GM12878 (cell line): ENCODE measurements around the gene HNRNPA2B1. TPM values are rescaled to one million over a fixed set of nuclear protein-coding genes. Genes with fewer than 3 reads are reported as not detected.

ENCODE experiments used
- CREM ChIP-seq: IDR thresholded peaks from 2 replicates; pipeline ENCODE4 v1.6.1; 2014; ENCODE audit warnings: antibody characterized with exemption, low read depth
- DPF2 ChIP-seq: fragments of 450-650 bp; IDR thresholded peaks from 2 replicates; pipeline ENCODE4 v1.6.1; 2017; ENCODE audit warnings: mild to moderate bottlenecking
- FOS ChIP-seq: IDR thresholded peaks from 3 replicates; pipeline ENCODE4 v1.6.1; 2011; ENCODE audit warnings: borderline replicate concordance; ENCODE audit not compliant: insufficient read length; ENCODE audit errors: extremely low read depth
- IRF4 ChIP-seq: IDR thresholded peaks from 2 replicates; pipeline ENCODE4 v1.6.1; 2011; ENCODE audit warnings: low read depth, low read length
- MAX ChIP-seq: IDR thresholded peaks from 2 replicates; pipeline ENCODE4 v1.6.1; 2012; ENCODE audit warnings: low read depth, low read length, improper control_type of control experiment
- MEF2A ChIP-seq: IDR thresholded peaks from 2 replicates; pipeline ENCODE4 v1.6.1; 2011; ENCODE audit warnings: low read depth, mild to moderate bottlenecking, low read length, moderate library complexity; ENCODE audit not compliant: insufficient read depth
- MLLT1 ChIP-seq: fragments of 450-650 bp; IDR thresholded peaks from 2 replicates; pipeline ENCODE4 v1.6.1; 2016; ENCODE audit warnings: mild to moderate bottlenecking
- MYC ChIP-seq: IDR thresholded peaks from 2 replicates; pipeline ENCODE4 v1.6.1; 2011; ENCODE audit warnings: mild to moderate bottlenecking, low read length, moderate library complexity, inconsistent platforms; ENCODE audit not compliant: insufficient read depth, insufficient replicate concordance, insufficient read length, severe bottlenecking
- RAD51 ChIP-seq: fragments of 450-650 bp; IDR thresholded peaks from 2 replicates; pipeline ENCODE4 v1.6.1; 2016; ENCODE audit warnings: moderate library complexity, mild to moderate bottlenecking, inconsistent platforms
- RB1 ChIP-seq: fragments of 450-650 bp; formaldehyde crosslinking; IDR thresholded peaks from 2 replicates; pipeline ENCODE4 v1.6.1; 2017; ENCODE audit warnings: mild to moderate bottlenecking, borderline replicate concordance
- RCOR1 ChIP-seq: conservative IDR thresholded peaks from 2 replicates; pipeline ENCODE4 v1.6.1; 2012; ENCODE audit warnings: low read depth, low read length, improper control_type of control experiment
- SKIL ChIP-seq: fragments of 450-650 bp; IDR thresholded peaks from 2 replicates; pipeline ENCODE4 v1.6.1; 2017; ENCODE audit warnings: mild to moderate bottlenecking, low read depth, inconsistent platforms; ENCODE audit not compliant: poor library complexity, severe bottlenecking
- ZNF274 ChIP-seq: IDR thresholded peaks from one replicate; pipeline ENCODE4 v1.8.0; 2011; ENCODE audit not compliant: insufficient read length, insufficient read depth
- polyA plus RNA-seq, 11 experiments: library from polyadenylated mRNA; depleted of rRNA in 4 of 11; unstranded in 6 of 11; stranded (reverse) in 5 of 11; fragments of >200 nt; fragmentation: Nextera tagmentation in 4 of 11; fragmentation: Illumina TruSeq in 1 of 11; extraction: Ambion mirVana in 4 of 11; extraction: Trizol in 1 of 11; gene quantifications; 1 replicate in 1 of 11; 2 replicates in 10 of 11; pipeline versions ENCODE4 v1.2.1 to v1.2.3, GENCODE V29; 2011 to 2016; ENCODE audit warnings: inconsistent platforms in 2 of 11, missing spikeins in 2 of 11, low read depth in 1 of 11
- total RNA-seq, 4 experiments: library from RNA; depleted of rRNA in 3 of 4; stranded (reverse); fragments of >200 nt in 3 of 4; fragmentation: Illumina TruSeq in 1 of 4; extraction: Trizol in 1 of 4; gene quantifications; 2 replicates each; pipeline versions ENCODE4 v1.2.1 to v1.2.3, GENCODE V29; 2013 to 2021
- TF ChIP-seq, protein P1 (sequence below): fragments of 150-350 bp; IDR thresholded peaks from 2 replicates; pipeline ENCODE4 v1.6.1; 2014; ENCODE audit warnings: mild to moderate bottlenecking, low read depth, low read length

HNRNPA2B1 gene
- total and polyA plus RNA-seq, 10 of the 15 experiments (the other 5 are each of a cell fraction or from before 2014, with no cell fraction given), result 295 to 1,396 (median 932) TPM

DNA sequence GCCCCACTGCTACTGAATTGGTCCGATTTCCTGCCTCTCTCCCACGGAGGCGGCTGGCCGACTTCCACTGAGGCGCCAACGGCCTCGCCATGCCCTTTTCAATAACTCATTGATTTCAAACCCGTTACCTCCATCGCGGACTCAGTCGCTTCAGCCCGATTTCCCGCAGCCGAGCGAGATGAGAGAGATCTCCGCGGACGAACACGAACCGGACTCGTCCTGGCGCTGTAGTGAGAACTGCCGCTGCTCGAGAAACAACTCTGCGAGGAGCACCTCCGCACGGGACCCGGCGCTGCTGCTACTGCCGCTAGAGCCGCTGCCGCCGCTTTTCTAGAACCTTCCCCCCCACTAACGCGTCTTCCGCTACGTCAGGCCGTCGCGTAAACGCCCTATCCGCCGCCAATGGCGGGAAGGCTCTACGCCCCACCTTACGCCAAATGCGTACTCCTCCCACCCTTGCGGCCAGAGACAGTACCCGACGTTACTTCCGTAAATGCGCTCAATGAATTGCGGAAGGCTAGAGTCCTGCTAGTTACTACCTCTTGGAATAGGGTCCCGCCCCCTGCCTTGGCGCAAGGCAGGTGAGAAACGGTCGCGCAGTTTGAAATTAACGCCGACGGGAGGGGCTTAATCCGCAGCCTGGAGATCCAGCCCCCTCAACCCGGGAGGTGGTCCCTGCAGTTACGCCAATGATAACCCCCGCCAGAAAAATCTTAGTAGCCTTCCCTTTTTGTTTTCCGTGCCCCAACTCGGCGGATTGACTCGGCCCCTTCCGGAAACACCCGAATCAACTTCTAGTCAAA, at the start of gene HNRNPA2B1 (continued):
- no peak for TF ChIP-seq SKIL
- TF ChIP-seq IRF4, result no peak; the same call in 1 of the 2 replicates
- peak; percentile 97 for TF ChIP-seq MLLT1
- TF ChIP-seq RB1, result no peak
- TF ChIP-seq CREM, result peak; percentile 86
- no peak for TF ChIP-seq ZNF274
- TF ChIP-seq MYC, result no peak
- TF ChIP-seq FOS, result no peak
- no peak for TF ChIP-seq RCOR1
- TF ChIP-seq MEF2A, result no peak
- peak; percentile 80 for TF ChIP-seq DPF2
- TF ChIP-seq, protein P1, sequence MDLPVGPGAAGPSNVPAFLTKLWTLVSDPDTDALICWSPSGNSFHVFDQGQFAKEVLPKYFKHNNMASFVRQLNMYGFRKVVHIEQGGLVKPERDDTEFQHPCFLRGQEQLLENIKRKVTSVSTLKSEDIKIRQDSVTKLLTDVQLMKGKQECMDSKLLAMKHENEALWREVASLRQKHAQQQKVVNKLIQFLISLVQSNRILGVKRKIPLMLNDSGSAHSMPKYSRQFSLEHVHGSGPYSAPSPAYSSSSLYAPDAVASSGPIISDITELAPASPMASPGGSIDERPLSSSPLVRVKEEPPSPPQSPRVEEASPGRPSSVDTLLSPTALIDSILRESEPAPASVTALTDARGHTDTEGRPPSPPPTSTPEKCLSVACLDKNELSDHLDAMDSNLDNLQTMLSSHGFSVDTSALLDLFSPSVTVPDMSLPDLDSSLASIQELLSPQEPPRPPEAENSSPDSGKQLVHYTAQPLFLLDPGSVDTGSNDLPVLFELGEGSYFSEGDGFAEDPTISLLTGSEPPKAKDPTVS, result peak; percentile 98
- peak; percentile 66; the same call in 1 of the 2 replicates for TF ChIP-seq MAX
- no peak for TF ChIP-seq RAD51
- TF ChIP-seq, all 136 proteins: peak for 68
